Measurements from ENCODE around the gene STMP1.

Gene STMP1

GRCh38 chr7:135709508-135709907 lies 47.2 kb downstream of the STMP1 start:
- no peaks in the 10 kb centered on the region for H3K27me3 ChIP-seq (replicated peaks; ENCODE audit: control insufficient read depth, insufficient read depth, low read length, poor library complexity, severe bottlenecking)
- H3K27ac ChIP-seq (ENCODE audit: insufficient read depth, low read length, poor library complexity, severe bottlenecking) = no peak overlapping the region
- H3K4me1 ChIP-seq (ENCODE audit: control insufficient read depth, insufficient read depth, low read length, poor library complexity, severe bottlenecking) = no peaks in the 10 kb centered on the region
- no peaks in the 10 kb centered on the region for H3K36me3 ChIP-seq (ENCODE audit: control insufficient read depth, insufficient read depth, low read length)
- no peak for DNase-seq
- H3K4me3 ChIP-seq (ENCODE audit: insufficient read depth, low read depth, low read length, poor library complexity, severe bottlenecking) = no peak overlapping the region
- H3K9me3 ChIP-seq (ENCODE audit: control insufficient read depth, low read length) = no peaks in the 10 kb centered on the region

- Histone ChIP-seq H3K36me3 (ENCODE audit: control insufficient read depth, insufficient read depth, low read length) (no peaks in the 10 kb centered on the region), H3K27ac (ENCODE audit: insufficient read depth, low read length, poor library complexity, severe bottlenecking) (no peak overlapping the region), H3K9me3 (ENCODE audit: control insufficient read depth, low read length) (no peaks in the 10 kb centered on the region), H3K27me3 (replicated peaks; ENCODE audit: control insufficient read depth, insufficient read depth, low read length, poor library complexity, severe bottlenecking) (no peaks in the 10 kb centered on the region), H3K4me3 (ENCODE audit: insufficient read depth, low read depth, low read length, poor library complexity, severe bottlenecking) (no peak overlapping the region), H3K4me1 (ENCODE audit: control insufficient read depth, insufficient read depth, low read length, poor library complexity, severe bottlenecking) (no peaks in the 10 kb centered on the region)
- DNase-seq = no peak
Measured at GRCh38 chr7:135710417-135711138, 48.3 kb downstream of the STMP1 start.

- no peak overlapping the region for H3K27ac ChIP-seq (ENCODE audit: insufficient read depth, low read length, poor library complexity, severe bottlenecking)
Measured at GRCh38 chr7:135711139-135711469, 48.8 kb downstream of the STMP1 start.

GRCh38 chr7:135712182-135712782 lies 50.0 kb downstream of the STMP1 start:
- Histone ChIP-seq H3K36me3 (ENCODE audit: control insufficient read depth, insufficient read depth, low read length) (no peaks in the 10 kb centered on the region), H3K9me3 (ENCODE audit: control insufficient read depth, low read length) (no peaks in the 10 kb centered on the region), H3K27ac (ENCODE audit: insufficient read depth, low read length, poor library complexity, severe bottlenecking) (no peak overlapping the region), H3K27me3 (replicated peaks; ENCODE audit: control insufficient read depth, insufficient read depth, low read length, poor library complexity, severe bottlenecking) (no peaks in the 10 kb centered on the region), H3K4me3 (ENCODE audit: insufficient read depth, low read depth, low read length, poor library complexity, severe bottlenecking) (no peak overlapping the region), H3K4me1 (ENCODE audit: control insufficient read depth, insufficient read depth, low read length, poor library complexity, severe bottlenecking) (no peaks in the 10 kb centered on the region)
- DNase-seq = no peak

More at GRCh38 chr7:135711139-135711469, 48.8 kb downstream of the STMP1 start:
- no peak for DNase-seq
- Histone ChIP-seq H3K36me3 (ENCODE audit: control insufficient read depth, insufficient read depth, low read length) (no peaks in the 10 kb centered on the region), H3K4me3 (ENCODE audit: insufficient read depth, low read depth, low read length, poor library complexity, severe bottlenecking) (no peak overlapping the region), H3K4me1 (ENCODE audit: control insufficient read depth, insufficient read depth, low read length, poor library complexity, severe bottlenecking) (no peaks in the 10 kb centered on the region), H3K9me3 (ENCODE audit: control insufficient read depth, low read length) (no peaks in the 10 kb centered on the region), H3K27me3 (replicated peaks; ENCODE audit: control insufficient read depth, insufficient read depth, low read length, poor library complexity, severe bottlenecking) (no peaks in the 10 kb centered on the region)

- no peak overlapping the region for H3K27ac ChIP-seq (ENCODE audit: insufficient read depth, low read length, poor library complexity, severe bottlenecking)
- H3K4me3 ChIP-seq (ENCODE audit: insufficient read depth, low read depth, low read length, poor library complexity, severe bottlenecking) = no peak overlapping the region
- no peak for DNase-seq
- H3K4me1 ChIP-seq (ENCODE audit: control insufficient read depth, insufficient read depth, low read length, poor library complexity, severe bottlenecking) = no peaks in the 10 kb centered on the region
- H3K9me3 ChIP-seq (ENCODE audit: control insufficient read depth, low read length) = no peaks in the 10 kb centered on the region
- H3K27me3 ChIP-seq (replicated peaks; ENCODE audit: control insufficient read depth, insufficient read depth, low read length, poor library complexity, severe bottlenecking) = no peaks in the 10 kb centered on the region
- no peaks in the 10 kb centered on the region for H3K36me3 ChIP-seq (ENCODE audit: control insufficient read depth, insufficient read depth, low read length)
Measured at GRCh38 chr7:135712796-135713195, 50.5 kb downstream of the STMP1 start.

GRCh38 chr7:135713836-135714470 lies 51.6 kb downstream of the STMP1 start:
- Histone ChIP-seq H3K36me3 (ENCODE audit: control insufficient read depth, insufficient read depth, low read length) (no peaks in the 10 kb centered on the region), H3K4me3 (ENCODE audit: insufficient read depth, low read depth, low read length, poor library complexity, severe bottlenecking) (no peak overlapping the region), H3K27ac (ENCODE audit: insufficient read depth, low read length, poor library complexity, severe bottlenecking) (no peak overlapping the region), H3K27me3 (replicated peaks; ENCODE audit: control insufficient read depth, insufficient read depth, low read length, poor library complexity, severe bottlenecking) (no peaks in the 10 kb centered on the region), H3K4me1 (ENCODE audit: control insufficient read depth, insufficient read depth, low read length, poor library complexity, severe bottlenecking) (no peaks in the 10 kb centered on the region), H3K9me3 (ENCODE audit: control insufficient read depth, low read length) (no peaks in the 10 kb centered on the region)
- DNase-seq = no peak

- Histone ChIP-seq H3K9me3 (ENCODE audit: control insufficient read depth, low read length) (no peaks in the 10 kb centered on the region), H3K4me1 (ENCODE audit: control insufficient read depth, insufficient read depth, low read length, poor library complexity, severe bottlenecking) (no peaks in the 10 kb centered on the region), H3K4me3 (ENCODE audit: insufficient read depth, low read depth, low read length, poor library complexity, severe bottlenecking) (no peak overlapping the region), H3K27me3 (replicated peaks; ENCODE audit: control insufficient read depth, insufficient read depth, low read length, poor library complexity, severe bottlenecking) (no peaks in the 10 kb centered on the region), H3K27ac (ENCODE audit: insufficient read depth, low read length, poor library complexity, severe bottlenecking) (no peak overlapping the region), H3K36me3 (ENCODE audit: control insufficient read depth, insufficient read depth, low read length) (no peaks in the 10 kb centered on the region)
- DNase-seq = no peak
Measured at GRCh38 chr7:135714534-135715009, 52.3 kb downstream of the STMP1 start.

GRCh38 chr7:135715055-135715522 lies 52.8 kb downstream of the STMP1 start:
- Histone ChIP-seq H3K4me3 (ENCODE audit: insufficient read depth, low read depth, low read length, poor library complexity, severe bottlenecking) (no peak overlapping the region), H3K4me1 (ENCODE audit: control insufficient read depth, insufficient read depth, low read length, poor library complexity, severe bottlenecking) (no peaks in the 10 kb centered on the region), H3K27ac (ENCODE audit: insufficient read depth, low read length, poor library complexity, severe bottlenecking) (no peak overlapping the region), H3K9me3 (ENCODE audit: control insufficient read depth, low read length) (no peaks in the 10 kb centered on the region), H3K27me3 (replicated peaks; ENCODE audit: control insufficient read depth, insufficient read depth, low read length, poor library complexity, severe bottlenecking) (no peaks in the 10 kb centered on the region), H3K36me3 (ENCODE audit: control insufficient read depth, insufficient read depth, low read length) (no peaks in the 10 kb centered on the region)
- DNase-seq = no peak

GRCh38 chr7:135715673-135716072 lies 53.4 kb downstream of the STMP1 start:
- Histone ChIP-seq H3K4me3 (ENCODE audit: insufficient read depth, low read depth, low read length, poor library complexity, severe bottlenecking) (no peak overlapping the region), H3K4me1 (ENCODE audit: control insufficient read depth, insufficient read depth, low read length, poor library complexity, severe bottlenecking) (no peaks in the 10 kb centered on the region), H3K9me3 (ENCODE audit: control insufficient read depth, low read length) (no peaks in the 10 kb centered on the region), H3K27ac (ENCODE audit: insufficient read depth, low read length, poor library complexity, severe bottlenecking) (no peak overlapping the region), H3K36me3 (ENCODE audit: control insufficient read depth, insufficient read depth, low read length) (no peaks in the 10 kb centered on the region), H3K27me3 (replicated peaks; ENCODE audit: control insufficient read depth, insufficient read depth, low read length, poor library complexity, severe bottlenecking) (no peaks in the 10 kb centered on the region)
- DNase-seq = no peak

- Histone ChIP-seq H3K4me1 (ENCODE audit: control insufficient read depth, insufficient read depth, low read length, poor library complexity, severe bottlenecking) (no peaks in the 10 kb centered on the region), H3K27ac (ENCODE audit: insufficient read depth, low read length, poor library complexity, severe bottlenecking) (no peak overlapping the region), H3K4me3 (ENCODE audit: insufficient read depth, low read depth, low read length, poor library complexity, severe bottlenecking) (no peak overlapping the region), H3K27me3 (replicated peaks; ENCODE audit: control insufficient read depth, insufficient read depth, low read length, poor library complexity, severe bottlenecking) (no peaks in the 10 kb centered on the region), H3K36me3 (ENCODE audit: control insufficient read depth, insufficient read depth, low read length) (no peaks in the 10 kb centered on the region), H3K9me3 (ENCODE audit: control insufficient read depth, low read length) (no peaks in the 10 kb centered on the region)
- DNase-seq = no peak
Measured at GRCh38 chr7:135716677-135717238, 54.4 kb downstream of the STMP1 start.
